NB4 (cell line): ENCODE measurements around the gene ACO1.
A peak's percentile ranks its signal among the peaks of the same experiment; 100 is the strongest.

Source experiments
- DNase-seq: peaks from one replicate; pipeline ENCODE4 v3.0.0; 2010; ENCODE audit warnings: low read depth
- H3K4me3 ChIP-seq: one replicate; pipeline ENCODE4 v1.5.1; 2011; ENCODE audit warnings: mild to moderate bottlenecking, low read depth, low read length, moderate library complexity
- CTCF ChIP-seq: IDR thresholded peaks from one replicate; pipeline ENCODE4 v1.5.1; 2012; ENCODE audit warnings: low read depth, low read length
- MAX ChIP-seq: IDR thresholded peaks from 2 replicates; pipeline ENCODE4 v1.6.1; 2011; ENCODE audit warnings: low read depth, low read length
- MYC ChIP-seq: IDR thresholded peaks from 2 replicates; pipeline ENCODE4 v1.6.1; 2011; ENCODE audit warnings: low read depth, low read length
- POLR2A ChIP-seq: IDR thresholded peaks from 2 replicates; pipeline ENCODE4 v1.6.1; 2011; ENCODE audit warnings: mild to moderate bottlenecking; ENCODE audit not compliant: insufficient read length; ENCODE audit errors: extremely low read depth

The ACO1 gene

GRCh38 chr9:32431940-32432555 is 47.6 kb downstream of the ACO1 start:
- no peak for TF ChIP-seq POLR2A
- TF ChIP-seq CTCF: peak; percentile 87
- no peak overlapping the region for H3K4me3 ChIP-seq
- peak; percentile 67 for DNase-seq

- TF ChIP-seq POLR2A: no peak
- TF ChIP-seq MAX: no peak
- no peak for TF ChIP-seq CTCF
- no peak for TF ChIP-seq MYC
- DNase-seq: no peak
- H3K4me3 ChIP-seq: no peak overlapping the region
Observed at GRCh38 chr9:32434892-32435291, 50.4 kb downstream of the ACO1 start.

- DNase-seq: no peak
- TF ChIP-seq MAX (no peak), MYC (no peak), POLR2A (no peak), CTCF (no peak)
- H3K4me3 ChIP-seq: no peak overlapping the region
Observed at GRCh38 chr9:32441678-32442077, 57.2 kb downstream of the ACO1 start.

- no peak for DNase-seq
- H3K4me3 ChIP-seq: no peak overlapping the region
- no peak for TF ChIP-seq POLR2A
- no peak for TF ChIP-seq CTCF
- no peak for TF ChIP-seq MAX
- TF ChIP-seq MYC: no peak
Observed at GRCh38 chr9:32442433-32442832, 58.0 kb downstream of the ACO1 start.

- TF ChIP-seq POLR2A (no peak), MYC (no peak), CTCF (no peak), MAX (no peak)
- no peak for DNase-seq
- H3K4me3 ChIP-seq: no peak overlapping the region
Observed at GRCh38 chr9:32449969-32450368, 65.5 kb downstream of the ACO1 start.

- H3K4me3 ChIP-seq: no peak overlapping the region
- no peak for TF ChIP-seq POLR2A
- no peak for TF ChIP-seq MAX
- no peak for TF ChIP-seq CTCF
- TF ChIP-seq MYC: no peak
- no peak for DNase-seq
Observed at GRCh38 chr9:32454280-32454679, 69.8 kb downstream of the ACO1 start.
